GM12878 (cell line): ENCODE results near the gene FAM118A. TPM values are rescaled to one million over a fixed set of nuclear protein-coding genes. Genes with fewer than 3 reads are reported as not detected.

Source experiments
- ATAC-seq: fragments of 200-7000 bp; cut with Tn5 transposase; 3 replicates; pipeline ENCODE4 v1.9.1; 2020; ENCODE audit warnings: mild to moderate bottlenecking, moderate library complexity
- BruUV-seq: library from RNA; stranded (reverse); fragments of 400-500 nt; replicated peaks from 2 replicates; lab custom pipeline; 2021; lab: Mats Ljungman, UMichigan
- CTCF ChIA-PET: fragments of 300-600 bp; sonication (Branson Sonifier 250); formaldehyde crosslinking; extraction: SDS; loops from one replicate; lab custom pipeline; 2021; ENCODE audit warnings: inconsistent platforms; lab: Yijun Ruan, JAX
- POLR2A ChIA-PET: fragments of 350-600 bp; formaldehyde crosslinking; extraction: SDS; loops from one replicate; lab custom pipeline; 2021; ENCODE audit warnings: inconsistent platforms; lab: Charles Lee
- RAD21 ChIA-PET: fragments of 300-600 bp; sonication (Branson Sonifier 250); formaldehyde crosslinking; loops from one replicate; lab custom pipeline; 2023; ENCODE audit warnings: antibody characterized with exemption; ENCODE audit not compliant: unreplicated experiment; lab: Charles Lee
- SMC1A ChIA-PET: fragments of 300-600 bp; sonication (Branson Sonifier 250); formaldehyde crosslinking; loops from one replicate; lab custom pipeline; 2023; ENCODE audit not compliant: unreplicated experiment, uncharacterized antibody; lab: Charles Lee
- DNase-seq: peaks from one replicate; pipeline ENCODE4 v3.0.0-alpha.2; 2011; ENCODE audit warnings: low read depth, low spot score
- FAIRE-seq: peaks from 3 replicates; lab custom pipeline; 2011; peaks lifted over from hg19 to GRCh38; lab: Jason Lieb, UNC
- H2AFZ ChIP-seq: 2 replicates; pipeline ENCODE4 v1.6.0; 2011; ENCODE audit warnings: low read depth, low read length, control low read depth; ENCODE audit not compliant: control insufficient read depth
- H3K27ac ChIP-seq: 2 replicates; pipeline ENCODE4 v1.5.1; 2011; ENCODE audit warnings: control low read depth; ENCODE audit not compliant: control insufficient read depth, insufficient read depth
- H3K27me3 ChIP-seq, 2 experiments: replicated peaks in 1 of 2; 2 replicates each; pipeline versions ENCODE4 v1.6.0 to v1.6.1; 2011; ENCODE audit warnings: low read length in 1 of 2; ENCODE audit not compliant: control insufficient read depth in 2 of 2, insufficient read depth in 2 of 2
- H3K36me3 ChIP-seq, 2 experiments: 2 replicates each; pipeline ENCODE4 v1.5.1; 2011; ENCODE audit warnings: low read length in 1 of 2; ENCODE audit not compliant: control insufficient read depth in 2 of 2, insufficient read depth in 2 of 2
- H3K4me1 ChIP-seq: 2 replicates; pipeline ENCODE4 v1.6.1; 2011; ENCODE audit warnings: mild to moderate bottlenecking, low read length, moderate library complexity, mixed read lengths; ENCODE audit not compliant: control insufficient read depth, insufficient read depth
- H3K4me2 ChIP-seq: 2 replicates; pipeline ENCODE4 v1.6.0; 2011; ENCODE audit warnings: control low read depth; ENCODE audit not compliant: control insufficient read depth, insufficient read depth
- H3K4me3 ChIP-seq: fragments of 200-600 bp; sonication (generic); 2 replicates; pipeline ENCODE4 v1.5.1; 2016
- H3K79me2 ChIP-seq: 2 replicates; pipeline ENCODE4 v1.6.0; 2011; ENCODE audit warnings: low read length; ENCODE audit not compliant: control insufficient read depth, insufficient read depth
- H3K9ac ChIP-seq: 2 replicates; pipeline ENCODE4 v1.8.0; 2011; ENCODE audit warnings: low read length, control low read depth, mixed read lengths; ENCODE audit not compliant: control insufficient read depth, insufficient read depth
- H3K9me3 ChIP-seq: replicated peaks from 3 replicates; pipeline ENCODE4 v1.5.1; 2011; ENCODE audit warnings: mild to moderate bottlenecking, low read length; ENCODE audit not compliant: control insufficient read depth, insufficient read depth
- H4K20me1 ChIP-seq: 2 replicates; pipeline ENCODE4 v1.6.0; 2011; ENCODE audit not compliant: control insufficient read depth, insufficient read depth
- BMI1 ChIP-seq: fragments of 450-650 bp; IDR thresholded peaks from 2 replicates; pipeline ENCODE4 v1.6.1; 2016; ENCODE audit warnings: mild to moderate bottlenecking, moderate library complexity, borderline replicate concordance
- CBX3 ChIP-seq: fragments of 200-600 bp; sonication (generic); IDR thresholded peaks from 2 replicates; pipeline ENCODE4 v1.6.1; 2016; ENCODE audit warnings: low read depth, borderline replicate concordance
- CREB1 ChIP-seq: IDR thresholded peaks from 2 replicates; pipeline ENCODE4 v1.6.1; 2012; ENCODE audit warnings: low read depth, mild to moderate bottlenecking, inconsistent platforms
- FOS ChIP-seq: IDR thresholded peaks from 3 replicates; pipeline ENCODE4 v1.6.1; 2011; ENCODE audit warnings: borderline replicate concordance; ENCODE audit not compliant: insufficient read length; ENCODE audit errors: extremely low read depth
- FOXM1 ChIP-seq: IDR thresholded peaks from 2 replicates; pipeline ENCODE4 v1.6.1; 2012; ENCODE audit warnings: low read depth, mild to moderate bottlenecking, inconsistent platforms, low read length, moderate library complexity
- JUND ChIP-seq: IDR thresholded peaks from 2 replicates; pipeline ENCODE4 v1.6.1; 2012; ENCODE audit warnings: low read depth, mild to moderate bottlenecking, low read length, improper control_type of control experiment, moderate library complexity
- NFXL1 ChIP-seq: fragments of 450-650 bp; IDR thresholded peaks from 2 replicates; pipeline ENCODE4 v1.6.1; 2017; ENCODE audit warnings: antibody characterized with exemption, mild to moderate bottlenecking, borderline replicate concordance
- RAD21 ChIP-seq: IDR thresholded peaks from 2 replicates; pipeline ENCODE4 v1.6.1; 2011; ENCODE audit warnings: mild to moderate bottlenecking, low read depth, low read length, moderate library complexity; ENCODE audit not compliant: insufficient read depth
- SIX5 ChIP-seq: IDR thresholded peaks from 2 replicates; pipeline ENCODE4 v1.6.1; 2011; ENCODE audit warnings: mild to moderate bottlenecking, low read depth, low read length, moderate library complexity; ENCODE audit not compliant: severe bottlenecking
- SMAD5 ChIP-seq: IDR thresholded peaks from 2 replicates; pipeline ENCODE4 v1.6.1; 2016; ENCODE audit warnings: antibody characterized with exemption, low read depth
- TBL1XR1 ChIP-seq: IDR thresholded peaks from 2 replicates; pipeline ENCODE4 v1.6.1; 2012; ENCODE audit warnings: low read depth, low read length, improper control_type of control experiment
- TCF12 ChIP-seq: IDR thresholded peaks from 2 replicates; pipeline ENCODE4 v1.6.1; 2011; ENCODE audit warnings: low read depth, mild to moderate bottlenecking, low read length
- ZSCAN29 ChIP-seq: fragments of 450-650 bp; IDR thresholded peaks from 2 replicates; pipeline ENCODE4 v1.6.1; 2017; ENCODE audit warnings: mild to moderate bottlenecking, moderate library complexity
- WGBS: methylation state at CpG from one replicate; pipeline ENCODE4 v1.1.6; 2016; ENCODE audit warnings: low lambda C conversion rate; ENCODE audit not compliant: insufficient replicate concordance, insufficient coverage; ENCODE audit errors: missing lambda C conversion rate; 5-methylcytosine and 5-hydroxymethylcytosine counted together
- in situ Hi-C: fragments of 300-500 bp; cut with MboI; formaldehyde crosslinking; loops from 9 replicates; pipeline ENCODE4 v1.14.3; 2018; ENCODE audit warnings: mixed read lengths
- intact Hi-C: fragments of 100-400 bp; cut with micrococcal nuclease; formaldehyde crosslinking; loops from one replicate; pipeline ENCODE4 v1.14.2; 2022; ENCODE audit not compliant: unreplicated experiment
- polyA plus RNA-seq, 11 experiments: library from polyadenylated mRNA; depleted of rRNA in 4 of 11; unstranded in 6 of 11; stranded (reverse) in 5 of 11; fragments of >200 nt; fragmentation: Nextera tagmentation in 4 of 11; fragmentation: Illumina TruSeq in 1 of 11; extraction: Ambion mirVana in 4 of 11; extraction: Trizol in 1 of 11; gene quantifications; 1 replicate in 1 of 11; 2 replicates in 10 of 11; pipeline versions ENCODE4 v1.2.1 to v1.2.3, GENCODE V29; 2011 to 2016; ENCODE audit warnings: inconsistent platforms in 2 of 11, missing spikeins in 2 of 11, low read depth in 1 of 11
- total RNA-seq, 4 experiments: library from RNA; depleted of rRNA in 3 of 4; stranded (reverse); fragments of >200 nt in 3 of 4; fragmentation: Illumina TruSeq in 1 of 4; extraction: Trizol in 1 of 4; gene quantifications; 2 replicates each; pipeline versions ENCODE4 v1.2.1 to v1.2.3, GENCODE V29; 2013 to 2021
- TF ChIP-seq, protein P1 (sequence below): fragments of 450-650 bp; formaldehyde crosslinking; IDR thresholded peaks from 2 replicates; pipeline ENCODE4 v1.4.0; 2022; ENCODE audit warnings: mild to moderate bottlenecking, moderate library complexity
- TF ChIP-seq, protein P2 (sequence below), 3 experiments: IDR thresholded peaks in 2 of 3; conservative IDR thresholded peaks in 1 of 3; 2 replicates each; pipeline ENCODE4 v1.5.1; 2011; ENCODE audit warnings: low read depth in 3 of 3, low read length in 3 of 3, mild to moderate bottlenecking in 3 of 3, control low read depth in 2 of 3, moderate library complexity in 2 of 3, inconsistent platforms in 1 of 3, mixed read lengths in 1 of 3; ENCODE audit not compliant: control insufficient read depth in 2 of 3, insufficient read depth in 1 of 3; ENCODE audit errors: extremely low read depth in 1 of 3
- TF ChIP-seq, protein P3 (sequence below): fragments of 450-650 bp; IDR thresholded peaks from 2 replicates; pipeline ENCODE4 v1.6.1; 2016; ENCODE audit warnings: mild to moderate bottlenecking
- TF ChIP-seq, protein P4 (sequence below): IDR thresholded peaks from 2 replicates; pipeline ENCODE4 v1.6.1; 2011; ENCODE audit warnings: mild to moderate bottlenecking, low read depth, low read length, moderate library complexity; ENCODE audit not compliant: insufficient replicate concordance

The FAM118A gene
- total and polyA plus RNA-seq, 10 of the 15 experiments (the other 5 are each of a cell fraction or from before 2014, with no cell fraction given) = 17.4 to 332 (median 56.6) TPM

DNA sequence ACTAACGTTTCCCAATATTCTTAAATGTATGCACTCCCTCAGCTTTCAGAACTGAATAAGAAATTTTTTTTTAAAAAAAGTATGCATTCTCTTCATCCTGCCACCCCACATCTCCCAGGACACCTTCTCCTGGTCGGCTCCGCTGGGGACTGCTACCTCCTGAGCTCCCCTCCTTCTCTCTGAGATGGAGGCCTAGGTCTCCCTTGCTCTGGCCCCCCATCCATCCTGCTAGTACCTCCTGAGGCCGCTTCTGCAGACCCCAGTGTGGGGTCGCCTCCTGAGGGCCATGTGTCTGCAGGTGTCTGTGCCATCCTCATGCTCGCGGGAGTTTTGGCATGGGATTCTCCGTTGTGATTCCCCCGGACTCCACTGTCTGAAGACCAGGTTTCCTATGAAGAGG lies 27.8 kb downstream of the FAM118A start:
- CTCF ChIA-PET = no interaction called here
- POLR2A ChIA-PET = no interaction called here
- H3K79me2 ChIP-seq = no peaks in the 10 kb centered on the region
- DNase-seq (no peak), FAIRE-seq (no peak), ATAC-seq (no peak)
- H2AFZ ChIP-seq = no peak overlapping the region
- H3K4me3 ChIP-seq = no peak overlapping the region
- in situ Hi-C loops = no loop called here
- intact Hi-C loops = no loop called here
- H3K27me3 ChIP-seq = no peaks in the 10 kb centered on the region
- H4K20me1 ChIP-seq = no peaks in the 10 kb centered on the region
- RAD21 ChIA-PET = no interaction called here
- 84% methylated on average over 9 of the region's 9 CpGs for WGBS
- H3K36me3 ChIP-seq = peaks cover 9 to 15% of the 10 kb centered on the region in 2 experiments; a peak in 3 of 4 replicates
- no peaks in the 10 kb centered on the region for H3K9me3 ChIP-seq
- H3K4me1 ChIP-seq = no peaks in the 10 kb centered on the region
- H3K9ac ChIP-seq = no peak overlapping the region
- H3K4me2 ChIP-seq = no peak overlapping the region
- no peak overlapping the region for H3K27ac ChIP-seq
- BruUV-seq = no TSS peak
- SMC1A ChIA-PET = no interaction called here
- no peak for TF ChIP-seq SIX5
- no peak for TF ChIP-seq SMAD5
- TF ChIP-seq, protein P1, sequence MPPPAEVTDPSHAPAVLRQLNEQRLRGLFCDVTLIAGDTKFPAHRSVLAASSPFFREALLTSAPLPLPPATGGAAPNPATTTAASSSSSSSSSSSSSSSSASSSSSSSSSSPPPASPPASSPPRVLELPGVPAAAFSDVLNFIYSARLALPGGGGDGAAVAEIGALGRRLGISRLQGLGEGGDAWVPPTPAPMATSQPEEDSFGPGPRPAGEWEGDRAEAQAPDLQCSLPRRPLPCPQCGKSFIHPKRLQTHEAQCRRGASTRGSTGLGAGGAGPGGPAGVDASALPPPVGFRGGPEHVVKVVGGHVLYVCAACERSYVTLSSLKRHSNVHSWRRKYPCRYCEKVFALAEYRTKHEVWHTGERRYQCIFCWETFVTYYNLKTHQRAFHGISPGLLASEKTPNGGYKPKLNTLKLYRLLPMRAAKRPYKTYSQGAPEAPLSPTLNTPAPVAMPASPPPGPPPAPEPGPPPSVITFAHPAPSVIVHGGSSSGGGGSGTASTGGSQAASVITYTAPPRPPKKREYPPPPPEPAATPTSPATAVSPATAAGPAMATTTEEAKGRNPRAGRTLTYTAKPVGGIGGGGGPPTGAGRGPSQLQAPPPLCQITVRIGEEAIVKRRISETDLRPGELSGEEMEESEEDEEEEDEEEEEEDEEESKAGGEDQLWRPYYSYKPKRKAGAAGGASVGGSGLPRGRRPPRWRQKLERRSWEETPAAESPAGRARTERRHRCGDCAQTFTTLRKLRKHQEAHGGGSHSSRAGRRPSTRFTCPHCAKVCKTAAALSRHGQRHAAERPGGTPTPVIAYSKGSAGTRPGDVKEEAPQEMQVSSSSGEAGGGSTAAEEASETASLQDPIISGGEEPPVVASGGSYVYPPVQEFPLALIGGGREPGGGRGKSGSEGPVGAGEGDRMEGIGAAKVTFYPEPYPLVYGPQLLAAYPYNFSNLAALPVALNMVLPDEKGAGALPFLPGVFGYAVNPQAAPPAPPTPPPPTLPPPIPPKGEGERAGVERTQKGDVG (CRISPR knock-in tag) = no peak
- TF ChIP-seq, protein P2, sequence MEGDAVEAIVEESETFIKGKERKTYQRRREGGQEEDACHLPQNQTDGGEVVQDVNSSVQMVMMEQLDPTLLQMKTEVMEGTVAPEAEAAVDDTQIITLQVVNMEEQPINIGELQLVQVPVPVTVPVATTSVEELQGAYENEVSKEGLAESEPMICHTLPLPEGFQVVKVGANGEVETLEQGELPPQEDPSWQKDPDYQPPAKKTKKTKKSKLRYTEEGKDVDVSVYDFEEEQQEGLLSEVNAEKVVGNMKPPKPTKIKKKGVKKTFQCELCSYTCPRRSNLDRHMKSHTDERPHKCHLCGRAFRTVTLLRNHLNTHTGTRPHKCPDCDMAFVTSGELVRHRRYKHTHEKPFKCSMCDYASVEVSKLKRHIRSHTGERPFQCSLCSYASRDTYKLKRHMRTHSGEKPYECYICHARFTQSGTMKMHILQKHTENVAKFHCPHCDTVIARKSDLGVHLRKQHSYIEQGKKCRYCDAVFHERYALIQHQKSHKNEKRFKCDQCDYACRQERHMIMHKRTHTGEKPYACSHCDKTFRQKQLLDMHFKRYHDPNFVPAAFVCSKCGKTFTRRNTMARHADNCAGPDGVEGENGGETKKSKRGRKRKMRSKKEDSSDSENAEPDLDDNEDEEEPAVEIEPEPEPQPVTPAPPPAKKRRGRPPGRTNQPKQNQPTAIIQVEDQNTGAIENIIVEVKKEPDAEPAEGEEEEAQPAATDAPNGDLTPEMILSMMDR (IDR thresholded peaks at IDR 0.05 in 2 of 3, conservative IDR thresholded peaks at IDR 0.05 in 1 of 3; ENCODE audit: control insufficient read depth in 2 of 3, extremely low read depth in 1 of 3, insufficient read depth in 1 of 3, low read depth in 3 of 3, low read length in 3 of 3) = no peak
- TF ChIP-seq RAD21 = no peak
- TF ChIP-seq, protein P3, sequence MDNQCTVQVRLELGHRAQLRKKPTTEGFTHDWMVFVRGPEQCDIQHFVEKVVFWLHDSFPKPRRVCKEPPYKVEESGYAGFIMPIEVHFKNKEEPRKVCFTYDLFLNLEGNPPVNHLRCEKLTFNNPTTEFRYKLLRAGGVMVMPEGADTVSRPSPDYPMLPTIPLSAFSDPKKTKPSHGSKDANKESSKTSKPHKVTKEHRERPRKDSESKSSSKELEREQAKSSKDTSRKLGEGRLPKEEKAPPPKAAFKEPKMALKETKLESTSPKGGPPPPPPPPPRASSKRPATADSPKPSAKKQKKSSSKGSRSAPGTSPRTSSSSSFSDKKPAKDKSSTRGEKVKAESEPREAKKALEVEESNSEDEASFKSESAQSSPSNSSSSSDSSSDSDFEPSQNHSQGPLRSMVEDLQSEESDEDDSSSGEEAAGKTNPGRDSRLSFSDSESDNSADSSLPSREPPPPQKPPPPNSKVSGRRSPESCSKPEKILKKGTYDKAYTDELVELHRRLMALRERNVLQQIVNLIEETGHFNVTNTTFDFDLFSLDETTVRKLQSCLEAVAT = no peak
- TF ChIP-seq CREB1 = no peak
- TF ChIP-seq NFXL1 = no peak
- no peak for TF ChIP-seq JUND
- TF ChIP-seq TBL1XR1 = no peak
- no peak for TF ChIP-seq ZSCAN29
- TF ChIP-seq, protein P4, sequence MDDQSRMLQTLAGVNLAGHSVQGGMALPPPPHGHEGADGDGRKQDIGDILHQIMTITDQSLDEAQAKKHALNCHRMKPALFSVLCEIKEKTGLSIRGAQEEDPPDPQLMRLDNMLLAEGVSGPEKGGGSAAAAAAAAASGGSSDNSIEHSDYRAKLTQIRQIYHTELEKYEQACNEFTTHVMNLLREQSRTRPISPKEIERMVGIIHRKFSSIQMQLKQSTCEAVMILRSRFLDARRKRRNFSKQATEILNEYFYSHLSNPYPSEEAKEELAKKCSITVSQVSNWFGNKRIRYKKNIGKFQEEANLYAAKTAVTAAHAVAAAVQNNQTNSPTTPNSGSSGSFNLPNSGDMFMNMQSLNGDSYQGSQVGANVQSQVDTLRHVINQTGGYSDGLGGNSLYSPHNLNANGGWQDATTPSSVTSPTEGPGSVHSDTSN = no peak
- no peak for TF ChIP-seq BMI1
- no peak for TF ChIP-seq FOXM1
- no peak for TF ChIP-seq CBX3
- no peak for TF ChIP-seq TCF12
- TF ChIP-seq FOS = no peak
